GM19023 (cell line): Measurements from ENCODE around the gene PDE2A.

Experiments used
- ATAC-seq: cut with Tn5 transposase; IDR thresholded peaks from one replicate; pipeline ENCODE4 v1.9.1; 2021; ENCODE audit warnings: mild to moderate bottlenecking, moderate library complexity; ENCODE audit not compliant: unreplicated experiment

The PDE2A gene

DNA sequence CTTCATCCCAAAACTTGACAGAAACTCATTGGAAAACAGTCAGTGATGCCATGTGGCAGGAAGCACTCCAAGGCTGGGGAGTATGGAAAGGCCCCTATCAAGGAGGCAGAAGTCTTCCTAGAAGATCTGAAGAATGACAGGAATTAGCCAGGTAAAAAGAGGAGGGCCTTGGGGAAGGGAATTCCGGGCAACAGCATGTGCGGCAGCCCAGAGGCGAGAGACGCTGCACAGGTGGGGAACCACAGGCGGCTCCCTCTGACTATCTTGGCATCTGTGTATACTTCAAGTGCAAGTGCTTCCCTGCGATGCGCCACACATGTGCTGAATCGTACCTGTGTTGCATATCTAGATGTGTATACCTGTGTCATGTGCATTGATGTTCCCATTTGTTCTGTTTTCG, 12.7 kb downstream of the PDE2A start:
- no peak for ATAC-seq

DNA sequence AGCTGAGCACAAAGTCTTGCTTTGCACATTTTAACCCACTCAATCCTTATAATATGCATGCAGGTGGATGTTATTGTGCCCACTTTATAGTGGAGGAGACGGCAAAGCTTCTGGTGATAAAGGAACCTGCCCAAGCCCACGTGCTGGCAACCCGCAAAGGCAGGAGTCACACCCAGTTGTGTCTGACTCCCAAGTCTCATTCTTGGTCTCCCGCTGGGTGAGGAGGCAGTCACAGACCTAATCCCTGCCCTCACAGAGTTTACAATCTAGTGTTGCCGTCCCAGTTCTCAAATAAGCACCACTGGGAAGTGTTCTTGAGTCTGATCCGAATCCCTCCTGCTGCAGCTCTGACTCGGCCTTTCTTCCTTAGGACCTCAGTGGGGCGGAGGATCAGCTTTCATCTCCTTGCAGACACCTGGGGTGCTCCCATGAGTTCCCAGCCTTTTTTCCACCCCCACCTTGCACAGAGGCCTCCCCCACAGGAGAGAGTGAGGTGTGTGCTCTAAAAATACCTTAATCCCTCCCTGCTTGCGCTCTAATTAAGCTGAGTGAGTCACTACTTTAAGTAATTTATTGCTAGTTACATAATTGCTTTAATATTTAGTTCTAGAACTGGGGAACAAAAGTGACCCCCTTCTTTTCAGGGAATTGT, 15.1 kb downstream of the PDE2A start:
- no peak for ATAC-seq

DNA sequence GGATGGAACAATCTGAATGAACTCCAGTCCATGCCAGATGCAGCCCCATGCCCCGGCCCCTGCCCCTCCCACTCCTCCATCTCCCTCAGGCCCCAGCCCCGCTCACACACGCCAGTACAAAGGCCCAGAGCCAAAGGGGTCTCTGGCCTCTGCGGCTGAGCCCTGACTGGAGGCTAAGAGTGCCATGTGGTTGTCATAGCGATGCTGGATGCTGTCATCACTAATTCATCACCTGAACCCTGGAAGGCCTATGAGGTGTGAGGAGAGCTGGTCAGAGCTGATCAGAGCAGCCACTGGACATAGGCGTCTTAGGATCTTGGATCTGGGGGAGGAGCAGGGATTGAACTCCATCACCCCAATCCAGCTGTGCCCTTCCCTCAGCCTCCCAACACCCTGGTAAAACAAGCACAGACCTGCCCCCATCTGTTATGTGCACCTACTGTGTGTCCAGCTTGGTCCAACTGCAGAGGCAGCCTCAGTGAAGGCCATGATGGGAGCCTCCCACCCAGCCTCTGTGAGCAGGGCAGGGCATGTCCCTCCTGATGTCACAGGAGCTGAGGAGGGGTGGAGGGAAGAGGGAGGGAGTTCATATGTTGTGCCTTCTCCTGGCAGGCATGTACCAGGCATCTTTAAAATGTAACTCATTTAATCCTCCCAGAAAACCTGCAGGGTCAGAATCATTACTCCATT, 16.7 kb downstream of the PDE2A start:
- no peak for ATAC-seq

DNA sequence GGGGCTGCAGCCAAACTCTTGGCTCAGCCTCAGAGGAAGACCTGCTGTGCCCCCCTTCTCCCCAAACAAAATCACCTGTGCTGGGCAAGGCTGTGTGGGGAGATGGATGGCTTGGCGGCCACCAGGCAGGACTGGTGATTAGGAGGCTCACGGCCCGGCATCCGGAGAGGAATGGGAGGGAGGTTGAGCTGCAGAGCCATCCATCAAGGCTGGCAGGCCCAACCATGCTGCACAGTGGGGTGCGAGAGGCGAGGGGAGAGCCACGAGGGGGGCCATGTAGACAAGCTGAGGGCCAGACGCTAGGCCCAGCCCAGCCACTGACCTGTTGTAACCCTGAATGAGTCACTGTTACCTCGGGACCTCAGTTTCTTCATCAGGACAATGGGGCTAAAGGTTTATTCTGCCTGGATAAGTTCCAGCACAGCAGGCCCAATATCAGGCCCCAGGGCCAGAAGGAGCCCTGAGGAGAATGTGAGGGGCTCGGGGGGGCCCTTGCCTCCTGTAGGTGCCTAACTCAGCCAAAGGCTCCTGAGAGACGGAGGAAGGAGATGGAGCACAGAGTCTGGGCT, 18.2 kb downstream of the PDE2A start:
- ATAC-seq, result no peak

DNA sequence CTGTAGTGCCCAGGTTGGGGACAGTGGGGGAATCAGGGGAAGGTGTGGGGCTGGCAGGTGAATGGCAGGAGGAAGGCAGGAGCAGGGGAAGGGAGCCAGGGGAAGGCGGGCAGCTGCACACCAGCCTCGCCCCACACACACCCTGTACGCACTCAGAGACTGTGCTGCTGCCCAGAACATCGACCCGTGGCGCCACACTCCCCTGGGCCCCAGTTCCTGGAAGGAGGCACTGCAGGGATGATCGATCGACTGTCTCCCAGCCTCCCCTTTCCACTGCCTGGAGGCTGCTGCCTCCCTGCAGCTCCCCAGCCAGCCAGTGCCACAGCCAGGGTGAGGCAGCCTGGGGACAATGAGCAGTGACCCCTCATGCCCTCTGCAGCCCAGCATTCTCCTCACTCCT, 19.2 kb downstream of the PDE2A start:
- ATAC-seq, result no peak

DNA sequence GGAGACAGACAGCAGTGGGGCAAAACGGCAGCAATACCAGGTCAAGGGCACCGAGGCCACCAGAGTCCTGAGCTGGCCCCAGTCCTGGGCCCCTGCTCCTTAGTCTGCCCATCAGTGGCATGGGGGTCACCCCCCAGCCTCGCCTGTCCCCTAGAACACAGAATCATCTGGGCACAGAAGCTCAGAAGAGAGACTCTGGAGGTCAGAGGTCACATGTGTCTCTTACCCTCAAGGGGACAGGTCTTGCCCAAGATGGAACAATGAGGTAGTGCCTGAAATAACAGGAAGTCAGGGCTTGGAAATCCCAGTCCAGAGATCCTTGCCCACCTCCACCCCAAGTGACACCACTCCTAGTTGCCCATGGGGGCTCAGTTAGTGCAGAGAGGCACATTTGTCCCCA, 20.6 kb downstream of the PDE2A start:
- no peak for ATAC-seq

DNA sequence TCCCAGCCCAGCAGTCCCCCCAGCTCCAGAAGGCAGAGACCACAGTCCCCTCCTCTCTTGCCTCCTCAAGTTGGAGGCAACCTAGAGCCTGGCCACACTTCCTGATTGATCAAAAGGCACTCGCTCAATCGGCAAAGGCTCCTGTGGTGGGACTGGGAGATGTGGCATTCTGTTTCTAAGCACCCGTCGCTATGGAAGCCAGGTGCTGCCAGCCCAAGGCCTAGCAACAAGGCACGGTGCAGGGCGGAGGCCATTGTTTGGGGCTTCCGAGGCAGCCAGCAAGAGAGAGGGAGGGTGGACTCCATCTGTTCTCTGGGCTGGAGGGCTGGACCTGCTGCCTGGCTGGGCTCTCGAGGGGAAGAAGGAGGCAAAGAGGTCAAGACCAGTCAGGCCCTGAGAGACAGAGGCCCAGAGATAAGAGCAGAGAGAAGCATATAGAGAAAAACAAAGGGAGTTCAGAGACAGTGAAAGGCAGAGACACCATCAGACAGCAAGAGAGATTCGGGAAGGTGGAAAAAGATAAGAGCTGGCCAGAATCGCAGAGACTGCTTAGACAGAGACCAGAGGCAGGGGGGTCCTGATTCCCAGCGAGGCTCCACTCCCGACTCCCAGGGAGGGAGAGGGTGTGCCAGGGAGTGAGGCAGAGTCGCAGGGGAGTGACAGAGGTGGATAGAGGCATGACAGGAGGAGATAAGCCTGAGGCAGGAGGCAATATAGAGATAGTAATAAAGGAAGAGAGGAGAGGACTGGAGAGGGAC, 21.2 kb downstream of the PDE2A start:
- no peak for ATAC-seq

DNA sequence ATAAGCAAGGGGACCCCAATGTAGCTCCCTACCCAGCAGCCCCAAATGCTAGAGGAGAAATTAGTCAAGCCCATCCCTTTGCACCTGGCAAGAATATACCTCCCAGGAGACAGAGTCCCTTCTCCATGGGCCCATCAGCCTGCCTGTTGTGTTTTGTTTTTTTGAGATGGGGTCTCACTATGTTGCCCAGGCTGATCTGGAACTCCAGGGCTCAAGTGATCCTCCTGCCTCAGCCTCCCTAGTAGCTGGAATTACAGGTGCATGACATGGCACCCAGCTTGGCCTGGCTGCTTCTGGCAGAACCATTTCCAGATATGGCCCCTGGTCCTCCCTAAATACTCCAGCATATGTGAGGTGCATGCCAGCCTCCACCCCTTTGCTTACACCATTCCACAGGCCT, 22.1 kb downstream of the PDE2A start:
- no peak for ATAC-seq

DNA sequence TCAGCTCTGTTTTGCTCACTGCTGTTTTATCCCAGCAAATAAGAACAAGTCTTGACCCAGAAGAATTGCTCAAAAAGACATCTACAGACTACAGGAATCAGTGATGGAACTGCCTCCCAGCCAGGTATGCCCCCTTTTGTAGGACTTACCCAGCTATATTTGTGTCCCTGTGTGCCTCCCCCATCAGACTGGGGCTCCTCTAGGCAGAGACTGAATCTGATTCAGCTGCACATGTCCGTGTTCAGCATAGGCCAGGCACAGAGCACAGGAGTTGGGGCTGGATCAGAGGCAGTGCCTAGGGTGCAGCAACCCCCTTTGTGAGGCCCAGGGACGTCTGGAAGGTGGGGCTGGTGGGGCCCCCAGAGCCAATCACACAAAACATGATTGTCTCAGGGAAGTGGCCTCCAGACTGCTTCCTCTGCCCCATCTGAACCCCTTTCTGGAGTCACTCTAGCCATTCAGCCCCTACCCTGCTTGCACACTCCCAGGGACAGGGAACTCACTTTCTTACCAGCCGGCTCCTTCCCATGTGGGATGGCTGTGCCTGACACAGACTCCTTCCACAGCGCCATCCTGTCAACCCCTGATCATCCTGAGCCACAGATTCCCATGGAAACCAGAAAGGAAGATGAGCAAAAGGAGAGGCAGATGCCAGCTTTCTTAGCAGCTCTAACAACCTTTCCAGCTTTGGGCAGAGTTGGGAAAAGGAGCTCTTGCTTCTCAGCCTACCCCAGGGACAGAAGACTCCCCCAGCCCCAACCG, 24.8 kb downstream of the PDE2A start:
- ATAC-seq, result no peak

DNA sequence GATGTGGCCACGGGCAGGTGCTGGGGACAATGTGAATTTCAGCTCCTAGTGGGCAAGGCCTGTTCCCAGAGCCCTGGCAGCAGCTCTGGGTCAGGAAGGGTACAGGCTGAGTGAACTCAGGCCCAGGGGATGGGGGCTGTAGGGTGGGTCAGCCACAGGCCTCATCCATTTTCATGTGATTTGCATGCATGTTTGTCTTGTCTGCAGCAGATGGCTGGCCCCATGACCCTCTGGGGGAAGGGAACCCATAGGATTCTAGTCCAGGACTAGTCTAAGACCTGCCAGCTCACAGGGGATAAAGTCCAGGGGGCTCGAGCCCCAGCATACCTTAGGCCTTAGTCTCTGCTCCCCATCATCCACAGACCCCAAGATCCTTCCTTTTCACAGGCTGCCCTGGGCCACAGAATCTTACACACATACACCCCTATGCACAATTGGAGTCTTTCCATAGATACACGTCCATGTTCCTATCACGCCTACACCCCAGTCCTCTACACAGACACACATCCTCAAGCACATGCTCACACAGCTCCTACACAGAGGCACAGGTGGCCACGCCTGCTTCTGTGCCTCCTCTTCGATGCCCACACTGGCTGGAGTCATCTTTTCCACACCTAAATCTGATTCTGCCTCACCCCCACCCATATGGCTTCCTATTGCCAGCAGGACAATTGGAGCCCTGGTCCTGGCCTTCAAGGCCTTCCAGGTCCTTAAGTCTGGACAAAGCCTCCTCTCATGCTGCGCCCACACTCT, 25.7 kb downstream of the PDE2A start:
- no peak for ATAC-seq

DNA sequence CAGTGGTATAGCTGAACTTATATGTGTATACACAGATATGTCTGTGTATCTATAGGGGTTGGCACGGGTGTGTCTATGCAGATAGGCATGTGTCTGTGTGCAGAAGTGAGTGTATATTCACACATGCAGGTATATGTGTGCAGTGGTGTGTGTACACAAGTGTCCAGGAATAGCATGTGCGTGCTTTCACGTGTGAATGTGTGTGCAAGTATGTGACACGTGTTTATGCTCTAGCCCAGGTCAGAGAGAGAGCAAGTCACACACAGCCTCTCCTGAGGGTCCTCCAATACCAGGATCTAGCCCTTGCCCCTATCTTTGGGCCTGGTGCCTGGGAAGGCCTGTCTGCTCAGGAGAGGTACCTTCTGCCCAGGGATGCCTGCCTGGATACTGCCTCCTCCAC, 26.3 kb downstream of the PDE2A start:
- no peak for ATAC-seq

DNA sequence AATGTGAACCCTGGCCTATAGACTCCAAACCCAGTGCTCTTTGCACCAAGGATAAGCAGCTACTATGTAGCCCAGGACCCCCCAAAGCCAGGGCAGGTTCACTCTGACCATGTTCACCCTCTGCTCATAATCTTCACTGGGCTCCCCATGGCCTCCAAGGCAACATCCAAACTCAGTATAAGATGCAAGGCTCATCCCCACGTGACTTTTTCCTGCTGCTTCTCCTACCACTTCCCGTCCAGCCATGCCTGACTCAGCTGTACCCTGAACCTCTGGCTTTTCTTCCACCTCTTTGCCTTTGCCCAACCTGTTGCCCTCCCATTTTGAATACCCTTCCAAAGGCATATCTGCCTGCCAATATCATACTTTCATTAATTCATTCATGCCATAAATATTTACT, 27.8 kb downstream of the PDE2A start:
- no peak for ATAC-seq

DNA sequence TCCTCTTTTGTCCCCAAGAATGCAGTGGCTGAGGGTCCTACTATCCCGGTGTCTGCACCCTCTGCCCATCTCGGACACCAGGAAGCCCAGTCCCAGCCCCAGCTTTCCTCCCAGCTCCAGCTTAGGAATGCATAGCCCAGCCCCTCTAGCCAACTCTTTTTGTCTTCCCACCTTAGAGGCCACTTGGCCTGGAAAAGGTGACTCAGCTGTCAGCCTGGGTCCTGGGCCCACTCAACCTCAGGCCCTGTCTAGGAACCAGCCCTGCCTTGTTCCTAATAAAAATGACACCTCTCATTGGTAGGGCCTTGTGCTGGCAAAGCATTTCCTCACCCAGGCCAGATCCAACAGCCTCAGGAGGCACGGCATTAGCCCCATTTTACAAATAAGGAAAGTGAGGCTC, 28.2 kb downstream of the PDE2A start:
- ATAC-seq, result no peak

DNA sequence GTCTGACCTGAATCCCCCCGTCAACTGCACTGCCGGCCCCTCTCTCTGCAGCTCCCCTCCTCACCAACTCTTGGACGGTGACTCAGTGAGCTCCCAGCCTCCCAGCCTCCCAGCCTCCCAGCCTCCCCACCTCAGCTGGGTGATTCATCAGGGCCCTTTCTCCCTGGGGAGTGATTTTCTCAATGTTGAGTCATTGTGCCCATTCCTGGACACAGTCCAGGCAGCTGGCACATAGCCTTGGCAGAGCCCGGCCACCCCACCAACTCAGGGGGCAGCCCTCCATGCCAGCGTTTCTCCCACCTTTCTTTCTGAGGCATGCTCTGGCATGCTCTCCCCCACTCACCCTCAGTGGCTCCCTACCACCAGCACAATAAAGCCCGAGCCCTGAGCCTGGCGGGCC, 30.7 kb downstream of the PDE2A start:
- no peak for ATAC-seq

DNA sequence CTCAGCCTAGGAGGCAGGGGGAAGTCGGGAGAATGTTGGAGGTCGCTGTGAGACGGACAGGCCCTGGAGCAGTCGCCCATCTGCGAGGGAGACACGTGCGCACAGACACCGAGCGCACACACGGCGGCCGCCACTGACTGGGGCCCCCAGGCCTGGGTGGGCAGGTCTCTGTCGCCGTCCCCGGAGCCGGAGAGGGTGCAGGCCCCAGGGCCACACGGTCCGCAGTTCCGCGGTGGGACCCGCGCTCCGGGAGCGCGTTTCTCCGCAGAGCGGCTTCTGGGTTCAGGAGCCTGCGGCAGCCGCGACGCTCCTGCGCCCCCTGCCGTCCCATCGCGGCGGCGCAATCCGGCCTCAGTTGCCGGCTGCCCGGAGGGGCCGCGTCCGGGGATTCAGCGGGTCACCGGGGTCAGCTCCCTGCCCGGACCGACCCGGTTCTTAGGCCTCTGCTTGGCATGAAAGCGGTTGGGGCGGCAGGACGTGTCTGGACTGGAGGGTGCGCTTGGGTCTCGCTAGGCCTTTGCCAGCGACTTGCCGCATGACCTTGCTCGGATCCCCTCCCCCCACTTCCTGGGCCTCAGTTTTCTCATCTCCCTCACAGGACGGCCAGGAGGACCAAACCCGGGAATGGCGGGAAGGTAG, 31.2 kb downstream of the PDE2A start:
- no peak for ATAC-seq

DNA sequence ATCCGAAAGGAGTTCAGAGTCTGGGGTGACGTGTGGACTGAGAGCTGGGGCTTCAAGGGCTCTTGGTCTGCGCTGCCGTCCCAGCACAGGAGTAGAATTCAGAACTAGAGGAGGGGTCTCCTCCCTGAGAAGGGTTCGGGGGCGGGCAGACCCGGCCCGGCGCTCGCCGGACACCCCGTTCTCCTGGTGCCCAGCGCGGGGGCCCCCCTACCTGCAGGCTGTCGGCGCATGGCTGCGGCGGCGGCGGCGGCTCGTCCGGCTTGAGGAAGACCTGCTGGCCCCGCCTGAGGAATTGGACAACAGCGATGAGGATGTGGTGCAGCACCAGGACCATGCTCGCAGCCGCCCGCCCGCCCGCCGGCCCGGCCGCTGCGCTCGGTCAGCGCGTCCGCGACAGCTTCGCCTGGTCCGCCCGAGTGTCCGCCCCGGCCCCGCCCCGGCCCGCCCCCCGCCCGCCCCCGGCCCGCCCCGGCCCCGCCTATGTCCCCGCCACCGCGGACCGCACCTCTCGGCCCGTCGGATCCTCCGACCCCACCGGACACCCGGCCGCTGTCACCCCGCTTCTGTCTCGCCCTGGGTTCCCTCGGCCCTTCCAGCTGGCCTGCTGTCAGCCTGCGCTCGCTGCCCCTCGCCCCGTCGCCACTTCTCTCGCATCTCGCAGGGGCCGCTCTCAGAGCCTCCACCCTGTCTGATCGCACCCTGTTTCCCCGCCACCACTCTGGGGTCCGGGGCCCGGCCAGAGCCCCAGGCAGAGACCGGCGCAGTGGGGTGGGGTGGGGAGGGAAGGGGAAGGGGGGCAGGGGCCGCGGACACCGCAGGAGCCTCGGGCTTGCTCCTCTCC, 32.0 kb downstream of the PDE2A start:
- ATAC-seq, result no peak

DNA sequence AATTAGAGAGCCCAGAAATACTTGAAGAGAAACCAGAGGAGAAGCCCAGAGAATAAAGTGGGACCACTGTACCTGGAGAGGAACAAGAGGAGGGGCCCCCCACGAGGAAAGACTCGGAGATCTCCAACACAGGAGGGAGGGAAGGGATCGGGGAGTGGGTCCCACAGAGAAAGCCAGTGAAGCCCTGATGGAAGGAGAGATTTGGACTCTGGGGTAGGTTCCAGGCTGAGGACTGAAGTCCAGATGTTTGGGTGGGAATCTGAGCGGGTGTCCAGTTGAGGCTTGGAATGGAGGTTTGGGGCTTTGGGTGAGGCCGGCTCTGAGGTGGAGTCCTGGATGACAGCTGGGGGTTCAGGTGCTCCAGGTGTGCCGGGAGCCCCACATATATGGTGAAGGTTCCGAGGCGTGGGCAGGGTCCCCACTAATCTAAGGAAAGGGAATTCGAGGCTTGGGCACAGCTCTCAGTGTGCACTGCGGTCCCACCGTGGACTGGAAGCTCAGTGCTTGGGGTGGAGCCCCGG, 32.6 kb downstream of the PDE2A start:
- no peak for ATAC-seq

DNA sequence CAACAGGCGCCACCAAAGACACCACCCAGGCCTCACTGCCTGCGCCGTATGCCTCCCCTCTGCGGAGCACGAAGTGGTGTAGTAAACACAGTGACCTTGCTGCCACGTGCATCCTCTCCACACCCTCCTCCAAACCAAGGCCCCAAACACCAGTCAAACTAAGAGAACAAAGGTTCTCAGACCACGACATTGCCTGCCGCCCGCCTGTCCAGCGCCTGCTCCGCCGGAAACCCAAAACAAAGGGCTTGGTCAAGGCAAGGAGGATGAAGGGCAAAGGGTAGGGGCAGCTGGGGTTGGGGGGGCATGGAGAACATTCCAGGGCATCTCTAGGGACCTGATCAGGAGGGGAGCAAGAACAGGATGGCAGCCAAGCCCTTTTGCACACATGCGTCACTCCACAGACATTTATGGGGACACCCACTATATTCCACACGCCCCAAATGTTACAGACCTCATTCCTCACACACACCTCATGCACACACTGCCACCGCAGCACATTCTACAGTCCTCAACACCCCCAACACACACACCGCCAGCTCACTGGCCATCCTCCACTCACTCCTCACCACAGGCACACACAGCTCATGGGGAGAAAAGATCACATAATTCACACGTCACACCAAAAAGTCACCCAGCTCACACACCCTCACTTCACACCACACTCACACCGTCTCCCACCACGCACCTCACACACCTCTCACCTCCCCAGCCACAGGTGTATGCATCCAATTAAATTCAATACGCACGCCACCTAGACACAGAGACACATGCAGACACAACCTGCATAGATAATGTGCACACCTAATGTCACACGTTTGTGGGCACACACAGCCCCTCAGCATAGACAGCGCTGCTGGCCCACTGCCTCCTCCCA, 34.5 kb downstream of the PDE2A start:
- ATAC-seq, result no peak
